ENCODE measurements around the gene EPHA7. TPM values are rescaled to one million over a fixed set of nuclear protein-coding genes. Genes with fewer than 3 reads are reported as not detected.

The EPHA7 gene
- total RNA-seq, 1 donor from 2014 or later, result 48.9 TPM

DNA sequence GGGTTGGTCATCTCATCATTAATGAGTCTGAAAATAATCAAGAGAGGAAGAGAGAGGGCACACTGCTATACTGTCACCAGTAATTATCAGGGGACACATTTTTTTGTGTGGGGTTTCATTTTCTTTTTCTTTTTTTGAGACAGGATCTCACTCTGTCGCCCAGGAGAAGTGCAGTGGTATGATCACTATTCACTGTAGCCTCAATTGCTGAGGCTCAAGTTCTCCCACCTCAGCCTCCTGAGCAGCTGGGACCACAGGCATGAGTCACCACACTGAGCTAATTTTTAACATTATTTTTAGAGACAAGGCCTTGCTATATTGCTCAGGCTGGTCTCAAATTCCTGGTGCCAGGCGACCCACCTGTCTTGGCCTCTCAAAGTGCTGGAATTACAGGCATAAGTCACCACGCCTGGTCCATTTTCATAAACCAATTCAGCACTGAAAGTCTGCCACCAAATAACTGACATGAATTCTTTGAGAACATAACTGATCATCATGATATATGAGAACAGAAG lies 43.3 kb downstream of the EPHA7 start:
- TF ChIP-seq, protein P1, sequence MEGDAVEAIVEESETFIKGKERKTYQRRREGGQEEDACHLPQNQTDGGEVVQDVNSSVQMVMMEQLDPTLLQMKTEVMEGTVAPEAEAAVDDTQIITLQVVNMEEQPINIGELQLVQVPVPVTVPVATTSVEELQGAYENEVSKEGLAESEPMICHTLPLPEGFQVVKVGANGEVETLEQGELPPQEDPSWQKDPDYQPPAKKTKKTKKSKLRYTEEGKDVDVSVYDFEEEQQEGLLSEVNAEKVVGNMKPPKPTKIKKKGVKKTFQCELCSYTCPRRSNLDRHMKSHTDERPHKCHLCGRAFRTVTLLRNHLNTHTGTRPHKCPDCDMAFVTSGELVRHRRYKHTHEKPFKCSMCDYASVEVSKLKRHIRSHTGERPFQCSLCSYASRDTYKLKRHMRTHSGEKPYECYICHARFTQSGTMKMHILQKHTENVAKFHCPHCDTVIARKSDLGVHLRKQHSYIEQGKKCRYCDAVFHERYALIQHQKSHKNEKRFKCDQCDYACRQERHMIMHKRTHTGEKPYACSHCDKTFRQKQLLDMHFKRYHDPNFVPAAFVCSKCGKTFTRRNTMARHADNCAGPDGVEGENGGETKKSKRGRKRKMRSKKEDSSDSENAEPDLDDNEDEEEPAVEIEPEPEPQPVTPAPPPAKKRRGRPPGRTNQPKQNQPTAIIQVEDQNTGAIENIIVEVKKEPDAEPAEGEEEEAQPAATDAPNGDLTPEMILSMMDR (conservative IDR thresholded peaks at IDR 0.05), result no peak
- peaks cover 7% of the 10 kb centered on the region for H3K9me3 Mint-ChIP-seq
- H3K27me3 Mint-ChIP-seq, result no peaks in the 10 kb centered on the region
- peaks cover 22% of the 10 kb centered on the region for H3K36me3 Mint-ChIP-seq
- no peak overlapping the region for H3K4me3 Mint-ChIP-seq
- H3K4me1 Mint-ChIP-seq (ENCODE audit: unreplicated experiment), result no peaks in the 10 kb centered on the region
- no peak overlapping the region for H3K27ac Mint-ChIP-seq
- DNase-seq (ENCODE audit: extremely low spot score, unreplicated experiment), result no peak

DNA sequence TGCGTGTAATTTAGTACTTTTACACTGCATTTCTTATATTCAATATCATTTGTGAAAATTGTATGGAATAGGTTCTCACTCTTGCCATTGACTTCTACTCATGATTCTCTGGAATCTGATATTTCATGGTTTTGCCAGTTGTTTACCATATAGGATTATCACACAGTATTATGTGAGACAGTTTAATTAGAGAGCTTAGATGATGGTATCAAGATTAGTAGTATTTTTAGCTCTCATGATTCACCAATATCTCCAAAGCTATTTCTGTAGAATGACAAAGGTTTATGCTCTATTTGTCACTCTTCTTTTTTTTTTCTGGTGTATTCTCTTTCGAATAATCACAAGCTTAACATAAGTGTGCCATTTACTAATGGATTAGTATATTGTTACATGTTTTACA lies 45.9 kb downstream of the EPHA7 start:
- DNase-seq (ENCODE audit: extremely low spot score, unreplicated experiment), result no peak
- H3K36me3 Mint-ChIP-seq, result peaks cover 20% of the 10 kb centered on the region
- H3K9me3 Mint-ChIP-seq, result peaks cover 7% of the 10 kb centered on the region
- TF ChIP-seq, protein P1 (conservative IDR thresholded peaks at IDR 0.05), result no peak
- peaks cover 9% of the 10 kb centered on the region for H3K4me1 Mint-ChIP-seq (ENCODE audit: unreplicated experiment)
- no peaks in the 10 kb centered on the region for H3K27me3 Mint-ChIP-seq
- H3K4me3 Mint-ChIP-seq, result no peak overlapping the region
- H3K27ac Mint-ChIP-seq, result no peak overlapping the region

DNA sequence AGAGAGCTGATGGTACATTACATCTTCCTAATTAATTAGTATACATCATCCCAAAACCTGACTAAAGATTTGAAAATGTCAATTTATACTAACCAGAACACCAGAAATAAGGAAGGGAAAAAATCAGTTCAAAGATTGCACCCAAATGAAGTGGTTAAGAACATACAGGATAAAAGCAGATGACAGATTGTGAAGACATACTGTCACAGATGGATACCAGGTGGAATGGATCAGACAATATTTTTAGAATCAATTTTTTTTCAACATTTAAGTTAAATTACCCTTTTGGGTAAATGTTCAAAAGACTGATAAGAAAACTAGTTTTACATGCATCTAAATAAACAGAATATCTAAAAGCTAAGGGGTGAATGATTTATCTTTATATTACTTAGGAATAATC lies 47.6 kb downstream of the EPHA7 start:
- TF ChIP-seq, protein P1 (conservative IDR thresholded peaks at IDR 0.05), result no peak
- H3K36me3 Mint-ChIP-seq, result peaks cover 11% of the 10 kb centered on the region
- H3K9me3 Mint-ChIP-seq, result peaks cover 4% of the 10 kb centered on the region
- H3K4me1 Mint-ChIP-seq (ENCODE audit: unreplicated experiment), result peaks cover 9% of the 10 kb centered on the region
- H3K27me3 Mint-ChIP-seq, result no peaks in the 10 kb centered on the region
- no peak for DNase-seq (ENCODE audit: extremely low spot score, unreplicated experiment)
- no peak overlapping the region for H3K27ac Mint-ChIP-seq
- no peak overlapping the region for H3K4me3 Mint-ChIP-seq

DNA sequence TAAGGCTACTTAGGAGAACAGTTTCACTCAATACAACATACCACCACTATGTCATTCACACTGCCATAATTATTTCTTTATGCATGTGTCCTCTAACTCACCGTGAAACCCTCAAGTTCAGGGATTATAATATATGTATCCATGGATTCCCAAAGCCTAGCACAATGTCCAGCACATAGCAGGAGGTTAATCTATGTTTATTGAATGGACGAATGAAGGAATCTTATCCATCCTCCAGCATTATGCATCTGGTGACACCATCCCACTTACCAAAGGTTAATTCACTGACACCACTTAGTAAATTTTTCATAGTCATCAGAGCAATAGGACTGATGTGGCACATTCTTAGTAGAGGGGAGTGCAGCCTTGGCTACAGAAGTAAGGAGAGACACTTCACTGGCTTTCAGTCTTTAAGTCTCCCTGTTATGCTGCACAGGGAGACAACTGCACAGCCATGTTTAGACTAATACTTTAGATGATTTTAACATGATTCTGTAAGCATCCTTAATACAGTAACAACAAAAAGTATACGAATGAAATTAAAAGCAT lies 49.7 kb downstream of the EPHA7 start:
- TF ChIP-seq, protein P1 (conservative IDR thresholded peaks at IDR 0.05), result no peak
- Mint-ChIP-seq H3K27ac (no peak overlapping the region), H3K4me3 (no peak overlapping the region), H3K4me1 (ENCODE audit: unreplicated experiment) (peaks cover 14% of the 10 kb centered on the region), H3K9me3 (no peaks in the 10 kb centered on the region), H3K27me3 (no peaks in the 10 kb centered on the region), H3K36me3 (peaks cover 6% of the 10 kb centered on the region)
- DNase-seq (ENCODE audit: extremely low spot score, unreplicated experiment), result no peak

DNA sequence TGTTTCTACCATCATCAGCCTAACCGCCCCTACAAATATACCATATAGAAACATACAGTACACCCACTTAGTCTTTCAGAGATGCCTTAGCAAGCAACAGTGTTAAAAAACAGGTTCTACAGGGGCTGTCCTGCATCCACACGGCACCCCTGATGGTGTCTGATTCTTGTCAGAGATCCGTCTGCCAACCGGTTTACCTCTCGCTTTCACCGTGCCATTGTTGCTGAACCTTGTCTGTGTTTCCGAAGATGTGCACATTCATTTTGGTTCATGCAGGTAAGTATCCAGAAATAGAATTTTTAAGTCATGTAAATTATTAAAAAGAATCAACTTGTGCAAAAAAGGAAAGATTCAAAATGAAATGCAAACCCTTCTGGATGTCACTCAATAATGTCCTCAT lies 52.9 kb downstream of the EPHA7 start:
- H3K27ac Mint-ChIP-seq, result no peak overlapping the region
- TF ChIP-seq, protein P1 (conservative IDR thresholded peaks at IDR 0.05), result no peak
- peaks cover 8% of the 10 kb centered on the region for H3K36me3 Mint-ChIP-seq
- no peaks in the 10 kb centered on the region for H3K9me3 Mint-ChIP-seq
- H3K4me1 Mint-ChIP-seq (ENCODE audit: unreplicated experiment), result peaks cover 14% of the 10 kb centered on the region
- H3K27me3 Mint-ChIP-seq, result no peaks in the 10 kb centered on the region
- no peak overlapping the region for H3K4me3 Mint-ChIP-seq
- DNase-seq (ENCODE audit: extremely low spot score, unreplicated experiment), result no peak
